Umbilical cord (tissue), 2 donors: Measurements from ENCODE around the gene KCNJ2. TPM values are rescaled to one million over a fixed set of nuclear protein-coding genes. Genes with fewer than 3 reads are reported as not detected.

Experiments
- DNase-seq: peaks from one replicate; pipeline ENCODE4 v3.0.0-alpha.2; 2015; ENCODE audit warnings: low spot score
- total RNA-seq: library from RNA; depleted of rRNA; stranded (reverse); fragments of >200 nt; gene quantifications from one replicate; pipeline ENCODE4 v1.2.3, GENCODE V29; 2014; ENCODE audit warnings: low replicate concordance; ENCODE audit not compliant: insufficient read depth

Gene KCNJ2
- total RNA-seq, 1 donor from 2014 or later: 10.1 TPM

DNA sequence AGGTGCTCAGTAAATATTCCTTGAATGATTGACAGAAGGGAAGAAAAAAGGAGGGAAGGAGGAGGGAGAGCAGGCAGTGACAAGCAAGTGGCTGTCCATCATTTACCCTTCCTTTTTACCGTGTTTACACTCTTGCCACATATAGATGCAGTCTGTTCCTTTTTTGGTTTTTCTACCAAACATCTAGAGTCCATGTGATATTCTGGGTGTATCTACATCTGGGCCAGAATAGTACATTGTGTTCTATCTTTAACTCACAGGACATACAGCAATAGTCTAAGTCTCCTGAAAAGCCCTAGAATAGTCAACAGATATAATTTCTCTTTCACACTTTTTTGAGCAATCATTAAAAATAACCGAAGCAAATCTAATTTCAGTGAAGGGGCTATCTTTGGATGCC is 33.5 kb downstream of the KCNJ2 start:
- no peak for DNase-seq

DNA sequence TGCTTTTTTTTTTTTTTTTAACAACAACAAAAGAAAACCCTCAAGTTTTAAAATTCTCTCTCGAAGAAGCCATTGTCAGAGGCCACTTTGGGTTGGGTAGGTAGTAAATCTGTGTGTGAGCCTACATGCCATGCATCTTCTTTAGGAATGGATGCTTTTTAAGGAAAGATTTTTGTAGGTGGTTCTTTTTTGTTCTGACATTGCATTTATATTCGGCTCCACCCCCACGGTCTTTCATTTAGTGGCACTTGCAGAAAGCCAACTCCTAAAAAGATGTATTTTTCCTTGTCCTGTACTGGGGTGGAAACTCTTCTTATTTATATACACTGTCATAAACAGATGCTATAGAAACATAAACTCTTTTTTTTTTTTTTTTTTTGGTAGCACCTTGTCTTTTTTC is 35.1 kb downstream of the KCNJ2 start:
- DNase-seq: no peak

- DNase-seq: no peak
Observed at GRCh38 chr17:70205401-70205800, 36.1 kb downstream of the KCNJ2 start.

- DNase-seq: no peak
Observed at GRCh38 chr17:70206361-70207010, 37.2 kb downstream of the KCNJ2 start.

- no peak for DNase-seq
Observed at GRCh38 chr17:70207184-70207583, 37.9 kb downstream of the KCNJ2 start.

GRCh38 chr17:70208080-70208794 is 38.9 kb downstream of the KCNJ2 start:
- DNase-seq: no peak

GRCh38 chr17:70208825-70209555 is 39.7 kb downstream of the KCNJ2 start:
- DNase-seq: no peak

GRCh38 chr17:70215656-70216055 is 46.3 kb downstream of the KCNJ2 start:
- DNase-seq: peak; percentile 57

- no peak for DNase-seq
Observed at GRCh38 chr17:70217571-70217970, 48.2 kb downstream of the KCNJ2 start.

- DNase-seq: no peak
Observed at GRCh38 chr17:70225276-70225675, 55.9 kb downstream of the KCNJ2 start.

Other genes starting within 250 kb of the KCNJ2 start
- 10.1 TPM for gene KCNJ16, start 94.3 kb upstream of the KCNJ2 start, total RNA-seq